SK-N-SH (cell line): ENCODE results near the gene DOCK4. TPM values are rescaled to one million over a fixed set of nuclear protein-coding genes. Genes with fewer than 3 reads are reported as not detected.

Experiments
- CTCF ChIA-PET: fragments of 300-600, 350-600 bp; formaldehyde crosslinking; extraction: SDS; loops from one replicate; lab custom pipeline; 2021; lab: Yijun Ruan, JAX
- POLR2A ChIA-PET: fragments of 350-600 bp; sonication (Branson Sonifier 250); formaldehyde crosslinking; extraction: SDS; loops from one replicate; lab custom pipeline; 2020; ENCODE audit warnings: antibody characterized with exemption, inconsistent platforms; lab: Yijun Ruan, JAX
- DNase-seq: peaks from one replicate; pipeline ENCODE4 v3.0.0; 2012
- H2AFZ ChIP-seq: fragments of 200-600 bp; sonication (generic); 2 replicates; pipeline ENCODE4 v1.8.1; 2016; ENCODE audit warnings: antibody characterized with exemption, mild to moderate bottlenecking, low read depth
- H3F3A ChIP-seq: fragments of 200-600 bp; sonication (generic); replicated peaks from 2 replicates; pipeline ENCODE3; 2016; ENCODE audit warnings: antibody characterized with exemption, mild to moderate bottlenecking; ENCODE audit not compliant: insufficient read depth
- H3K27ac ChIP-seq, 2 experiments: fragments of 200-500 bp in 1 of 2; fragments of 200-600 bp in 1 of 2; sonication (Bioruptor generic) in 1 of 2; sonication (generic), shearing (Covaris generic) in 1 of 2; 2 replicates each; pipeline versions ENCODE4 v1.5.1 to v1.6.1; 2014 to 2016; ENCODE audit warnings: low read depth in 2 of 2, inconsistent platforms in 1 of 2, low read length in 1 of 2, mild to moderate bottlenecking in 1 of 2, mixed read lengths in 1 of 2
- H3K27me3 ChIP-seq: fragments of 200-600 bp; sonication (generic), shearing (Covaris generic); 2 replicates; pipeline ENCODE4 v1.6.1; 2016; ENCODE audit warnings: mixed run types; ENCODE audit not compliant: insufficient read depth
- H3K36me3 ChIP-seq, 2 experiments: fragments of 200-500 bp in 1 of 2; fragments of 200-600 bp in 1 of 2; sonication (Bioruptor generic) in 1 of 2; sonication (generic) in 1 of 2; replicated peaks in 1 of 2; 2 replicates each; pipeline versions ENCODE3 to v1.5.1; 2014 to 2016; ENCODE audit warnings: low read length in 1 of 2, mild to moderate bottlenecking in 1 of 2; ENCODE audit not compliant: insufficient read depth in 2 of 2, control insufficient read depth in 1 of 2
- H3K4me1 ChIP-seq, 2 experiments: fragments of 200-500 bp in 1 of 2; fragments of 200-600 bp in 1 of 2; sonication (Bioruptor generic) in 1 of 2; sonication (generic), shearing (Covaris generic) in 1 of 2; 2 replicates each; pipeline versions ENCODE4 v1.5.1 to v1.6.1; 2014 to 2016; ENCODE audit warnings: low read depth in 1 of 2, low read length in 1 of 2, mixed run types in 1 of 2; ENCODE audit not compliant: insufficient read depth in 2 of 2, control insufficient read depth in 1 of 2
- H3K4me2 ChIP-seq: fragments of 200-600 bp; sonication (generic), shearing (Covaris generic); 2 replicates; pipeline ENCODE4 v1.6.1; 2017; ENCODE audit warnings: mixed run types
- H3K4me3 ChIP-seq, 2 experiments: fragments of 200-500 bp in 1 of 2; fragments of 200-600 bp in 1 of 2; sonication (Bioruptor generic) in 1 of 2; sonication (generic), shearing (Covaris generic) in 1 of 2; 2 replicates each; pipeline versions ENCODE4 v1.5.1 to v1.8.1; 2014 to 2016; ENCODE audit warnings: low read depth in 2 of 2, inconsistent platforms in 1 of 2, low read length in 1 of 2, mild to moderate bottlenecking in 1 of 2, mixed read lengths in 1 of 2, moderate library complexity in 1 of 2
- H3K79me2 ChIP-seq: fragments of 200-600 bp; sonication (generic); 2 replicates; pipeline ENCODE4 v1.8.1; 2017; ENCODE audit warnings: mild to moderate bottlenecking; ENCODE audit not compliant: insufficient read depth
- H3K9ac ChIP-seq: fragments of 200-600 bp; sonication (generic); 2 replicates; pipeline ENCODE4 v1.6.1; 2017; ENCODE audit warnings: mixed run types
- H3K9me2 ChIP-seq: fragments of 200-600 bp; sonication (generic); 2 replicates; pipeline ENCODE4 v1.6.1; 2017; ENCODE audit warnings: mixed run types
- H3K9me3 ChIP-seq: fragments of 200-600 bp; sonication (generic); 2 replicates; pipeline ENCODE4 v1.6.1; 2017; ENCODE audit warnings: mixed run types, mild to moderate bottlenecking, moderate library complexity
- H4K20me1 ChIP-seq: fragments of 200-600 bp; sonication (generic); 2 replicates; pipeline ENCODE4 v1.6.1; 2017; ENCODE audit warnings: mild to moderate bottlenecking, mixed run types; ENCODE audit not compliant: insufficient read depth
- EP300 ChIP-seq, 2 experiments: IDR thresholded peaks; 2 replicates each; pipeline versions ENCODE4 v1.4.0 to v1.6.1; 2012; ENCODE audit warnings: borderline replicate concordance in 1 of 2, low read depth in 1 of 2, low read length in 1 of 2
- JUND ChIP-seq: IDR thresholded peaks from 2 replicates; pipeline ENCODE4 v1.4.0; 2012
- MEF2A ChIP-seq: IDR thresholded peaks from 2 replicates; pipeline ENCODE4 v1.4.0; 2012; ENCODE audit warnings: low read depth, borderline replicate concordance
- NRF1 ChIP-seq: IDR thresholded peaks from 2 replicates; pipeline ENCODE4 v1.6.1; 2012; ENCODE audit warnings: low read depth, mild to moderate bottlenecking, low read length
- RAD21 ChIP-seq: IDR thresholded peaks from 2 replicates; pipeline ENCODE4 v1.6.1; 2012; ENCODE audit warnings: mild to moderate bottlenecking, low read length
- RFX5 ChIP-seq: IDR thresholded peaks from 2 replicates; pipeline ENCODE4 v1.6.1; 2012; ENCODE audit warnings: mild to moderate bottlenecking, improper control_type of control experiment, low read length
- RXRA ChIP-seq: IDR thresholded peaks from 2 replicates; pipeline ENCODE4 v1.4.0; 2012; ENCODE audit warnings: low read depth, mild to moderate bottlenecking, borderline replicate concordance
- SIN3A ChIP-seq: IDR thresholded peaks from 2 replicates; pipeline ENCODE4 v1.6.1; 2012; ENCODE audit warnings: low read depth, mild to moderate bottlenecking, low read length, moderate library complexity, borderline replicate concordance
- SMC3 ChIP-seq: IDR thresholded peaks from 2 replicates; pipeline ENCODE4 v1.6.1; 2012; ENCODE audit warnings: low read depth, low read length, improper control_type of control experiment
- WGBS: methylation state at CpG from one replicate; pipeline ENCODE4 v1.1.6; 2017; ENCODE audit warnings: low lambda C conversion rate; 5-methylcytosine and 5-hydroxymethylcytosine counted together
- polyA plus RNA-seq, 3 experiments: library from polyadenylated mRNA; depleted of rRNA; stranded (reverse); fragments of >200 nt; gene quantifications; 2 replicates each; pipeline ENCODE4 v1.2.3, GENCODE V29; 2012
- TF ChIP-seq, protein P1 (sequence below): fragments of 200-600 bp; sonication (generic); IDR thresholded peaks from 2 replicates; pipeline ENCODE4 v1.6.1; 2017; ENCODE audit warnings: antibody characterized with exemption, mild to moderate bottlenecking, moderate library complexity
- TF ChIP-seq, protein P2 (sequence below): IDR thresholded peaks from 2 replicates; pipeline ENCODE4 v1.4.0; 2012; ENCODE audit warnings: low read depth, borderline replicate concordance
- TF ChIP-seq, protein P3 (sequence below): IDR thresholded peaks from 2 replicates; pipeline ENCODE4 v1.4.0; 2012; ENCODE audit warnings: low read depth, borderline replicate concordance
- TF ChIP-seq, protein P4 (sequence below): IDR thresholded peaks from 2 replicates; pipeline ENCODE4; 2012

DOCK4 gene
- polyA plus RNA-seq, 1 of the 3 experiments (the other 2 are of a cell fraction) = 8.5 TPM

DNA sequence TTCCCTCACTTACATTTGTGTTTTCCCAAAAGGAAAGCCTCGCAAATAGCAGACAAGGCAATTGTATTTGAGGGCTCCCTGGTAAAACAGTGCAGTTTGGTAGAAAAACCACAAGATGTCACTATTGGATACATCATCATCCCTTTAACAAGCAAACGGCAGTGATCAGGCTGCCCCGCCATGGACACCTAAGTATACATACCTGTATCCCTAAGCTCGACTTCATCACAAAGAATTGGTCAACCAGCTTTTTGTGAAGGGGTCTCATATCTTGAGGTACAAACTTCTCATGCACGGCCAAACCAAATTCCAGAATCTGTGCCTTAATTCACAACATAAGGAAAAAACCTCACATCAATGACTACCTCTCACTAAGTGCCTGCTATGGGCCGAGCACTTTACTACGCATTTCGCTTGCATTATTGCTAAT lies 464.4 kb downstream of the DOCK4 start:
- TF ChIP-seq, protein P1, sequence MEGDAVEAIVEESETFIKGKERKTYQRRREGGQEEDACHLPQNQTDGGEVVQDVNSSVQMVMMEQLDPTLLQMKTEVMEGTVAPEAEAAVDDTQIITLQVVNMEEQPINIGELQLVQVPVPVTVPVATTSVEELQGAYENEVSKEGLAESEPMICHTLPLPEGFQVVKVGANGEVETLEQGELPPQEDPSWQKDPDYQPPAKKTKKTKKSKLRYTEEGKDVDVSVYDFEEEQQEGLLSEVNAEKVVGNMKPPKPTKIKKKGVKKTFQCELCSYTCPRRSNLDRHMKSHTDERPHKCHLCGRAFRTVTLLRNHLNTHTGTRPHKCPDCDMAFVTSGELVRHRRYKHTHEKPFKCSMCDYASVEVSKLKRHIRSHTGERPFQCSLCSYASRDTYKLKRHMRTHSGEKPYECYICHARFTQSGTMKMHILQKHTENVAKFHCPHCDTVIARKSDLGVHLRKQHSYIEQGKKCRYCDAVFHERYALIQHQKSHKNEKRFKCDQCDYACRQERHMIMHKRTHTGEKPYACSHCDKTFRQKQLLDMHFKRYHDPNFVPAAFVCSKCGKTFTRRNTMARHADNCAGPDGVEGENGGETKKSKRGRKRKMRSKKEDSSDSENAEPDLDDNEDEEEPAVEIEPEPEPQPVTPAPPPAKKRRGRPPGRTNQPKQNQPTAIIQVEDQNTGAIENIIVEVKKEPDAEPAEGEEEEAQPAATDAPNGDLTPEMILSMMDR = peak; percentile 92
- TF ChIP-seq RXRA (no peak), RAD21 (peak; percentile 96), RFX5 (no peak), SMC3 (peak; percentile 89)
- TF ChIP-seq, protein P2, sequence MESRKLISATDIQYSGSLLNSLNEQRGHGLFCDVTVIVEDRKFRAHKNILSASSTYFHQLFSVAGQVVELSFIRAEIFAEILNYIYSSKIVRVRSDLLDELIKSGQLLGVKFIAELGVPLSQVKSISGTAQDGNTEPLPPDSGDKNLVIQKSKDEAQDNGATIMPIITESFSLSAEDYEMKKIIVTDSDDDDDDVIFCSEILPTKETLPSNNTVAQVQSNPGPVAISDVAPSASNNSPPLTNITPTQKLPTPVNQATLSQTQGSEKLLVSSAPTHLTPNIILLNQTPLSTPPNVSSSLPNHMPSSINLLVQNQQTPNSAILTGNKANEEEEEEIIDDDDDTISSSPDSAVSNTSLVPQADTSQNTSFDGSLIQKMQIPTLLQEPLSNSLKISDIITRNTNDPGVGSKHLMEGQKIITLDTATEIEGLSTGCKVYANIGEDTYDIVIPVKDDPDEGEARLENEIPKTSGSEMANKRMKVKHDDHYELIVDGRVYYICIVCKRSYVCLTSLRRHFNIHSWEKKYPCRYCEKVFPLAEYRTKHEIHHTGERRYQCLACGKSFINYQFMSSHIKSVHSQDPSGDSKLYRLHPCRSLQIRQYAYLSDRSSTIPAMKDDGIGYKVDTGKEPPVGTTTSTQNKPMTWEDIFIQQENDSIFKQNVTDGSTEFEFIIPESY = no peak
- TF ChIP-seq, all 33 proteins: peak for 3
- WGBS = 49% methylated on average over 8 of the region's 8 CpGs
- ChIA-PET CTCF (interaction anchor here (0.5 to 4.9 kb wide), 59 partner anchors 9 to 1447 kb away, joined by 3 to 86 read pairs (median 4); partner anchors contain the start of genes DOCK4 and LSMEM1), POLR2A (interaction anchor here (0.8 kb wide), 1 partner anchor 113 kb away, joined by 3 read pairs; no protein-coding TSS in a partner anchor)
- no peaks in the 10 kb centered on the region for H4K20me1 ChIP-seq
- H3F3A ChIP-seq = peaks cover 15% of the 10 kb centered on the region
- H3K36me3 ChIP-seq = peaks cover 0 to 12% of the 10 kb centered on the region in 2 experiments
- no peak overlapping the region; a peak in 1 of 4 replicates for H3K4me3 ChIP-seq
- H3K4me2 ChIP-seq = no peak overlapping the region
- no peak overlapping the region for H3K9ac ChIP-seq
- peak; percentile 79 for DNase-seq
- peaks cover 0 to 4% of the 10 kb centered on the region in 2 experiments; a peak in 2 of 4 replicates for H3K4me1 ChIP-seq
- H3K9me3 ChIP-seq = no peaks in the 10 kb centered on the region
- no peaks in the 10 kb centered on the region for H3K27me3 ChIP-seq
- no peak overlapping the region for H3K27ac ChIP-seq
- no peak overlapping the region for H2AFZ ChIP-seq
- H3K79me2 ChIP-seq = no peaks in the 10 kb centered on the region
- H3K9me2 ChIP-seq = no peaks in the 10 kb centered on the region

DNA sequence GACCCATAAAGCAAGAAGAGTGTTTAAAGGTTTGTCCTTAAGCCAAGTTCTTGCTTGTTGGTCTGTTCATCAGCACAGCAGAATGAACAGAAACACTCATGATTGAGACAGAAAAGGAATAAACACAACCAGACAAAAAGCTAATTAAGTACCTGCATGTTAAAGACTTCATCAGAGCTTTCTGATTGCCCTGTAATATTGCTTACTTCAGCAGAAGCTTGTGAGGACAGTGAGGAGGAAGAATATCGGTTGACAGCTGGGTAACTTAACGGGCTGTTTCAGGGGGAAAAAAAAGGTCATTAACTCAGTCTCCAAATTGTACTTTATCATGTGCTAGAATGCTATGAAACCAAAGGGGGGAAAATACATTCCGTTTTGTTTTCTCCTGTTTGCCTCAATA lies 465.3 kb downstream of the DOCK4 start:
- H3K36me3 ChIP-seq = peaks cover 0 to 8% of the 10 kb centered on the region in 2 experiments
- no peak overlapping the region for H3K9ac ChIP-seq
- TF ChIP-seq, protein P3, sequence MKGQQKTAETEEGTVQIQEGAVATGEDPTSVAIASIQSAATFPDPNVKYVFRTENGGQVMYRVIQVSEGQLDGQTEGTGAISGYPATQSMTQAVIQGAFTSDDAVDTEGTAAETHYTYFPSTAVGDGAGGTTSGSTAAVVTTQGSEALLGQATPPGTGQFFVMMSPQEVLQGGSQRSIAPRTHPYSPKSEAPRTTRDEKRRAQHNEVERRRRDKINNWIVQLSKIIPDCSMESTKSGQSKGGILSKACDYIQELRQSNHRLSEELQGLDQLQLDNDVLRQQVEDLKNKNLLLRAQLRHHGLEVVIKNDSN = no peak
- no peak for TF ChIP-seq EP300 (IDR thresholded peaks at IDR 0.05; ENCODE audit: borderline replicate concordance in 1 of 2, low read depth in 1 of 2, low read length in 1 of 2)
- TF ChIP-seq JUND = no peak
- TF ChIP-seq, protein P4, sequence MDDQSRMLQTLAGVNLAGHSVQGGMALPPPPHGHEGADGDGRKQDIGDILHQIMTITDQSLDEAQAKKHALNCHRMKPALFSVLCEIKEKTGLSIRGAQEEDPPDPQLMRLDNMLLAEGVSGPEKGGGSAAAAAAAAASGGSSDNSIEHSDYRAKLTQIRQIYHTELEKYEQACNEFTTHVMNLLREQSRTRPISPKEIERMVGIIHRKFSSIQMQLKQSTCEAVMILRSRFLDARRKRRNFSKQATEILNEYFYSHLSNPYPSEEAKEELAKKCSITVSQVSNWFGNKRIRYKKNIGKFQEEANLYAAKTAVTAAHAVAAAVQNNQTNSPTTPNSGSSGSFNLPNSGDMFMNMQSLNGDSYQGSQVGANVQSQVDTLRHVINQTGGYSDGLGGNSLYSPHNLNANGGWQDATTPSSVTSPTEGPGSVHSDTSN = no peak
- no peak for TF ChIP-seq NRF1
- no peak for TF ChIP-seq SIN3A
- no peak for TF ChIP-seq RFX5
- TF ChIP-seq MEF2A = no peak
- H3K9me3 ChIP-seq = no peaks in the 10 kb centered on the region
- H4K20me1 ChIP-seq = no peaks in the 10 kb centered on the region
- H3K27me3 ChIP-seq = no peaks in the 10 kb centered on the region
- H3F3A ChIP-seq = peaks cover 15% of the 10 kb centered on the region
- H3K79me2 ChIP-seq = no peaks in the 10 kb centered on the region
- H3K27ac ChIP-seq = no peak overlapping the region
- 94% methylated on average over 3 of the region's 3 CpGs for WGBS
- H3K4me2 ChIP-seq = no peak overlapping the region
- H3K4me1 ChIP-seq = peaks cover 0 to 9% of the 10 kb centered on the region in 2 experiments; a peak in 2 of 4 replicates
- no peak overlapping the region for H2AFZ ChIP-seq
- no peak overlapping the region for H3K4me3 ChIP-seq
- POLR2A ChIA-PET = interaction anchor here (0.8 kb wide), 1 partner anchor 114 kb away, joined by 3 read pairs; no protein-coding TSS in a partner anchor
- H3K9me2 ChIP-seq = no peaks in the 10 kb centered on the region
- CTCF ChIA-PET = interaction anchor here (0.6 to 4.9 kb wide), 51 partner anchors 8 to 1373 kb away, joined by 3 to 86 read pairs (median 4); partner anchors contain the start of genes DOCK4 and LSMEM1
- no peak for DNase-seq
